ENCODE measurements around the gene CSF1. TPM values are rescaled to one million over a fixed set of nuclear protein-coding genes. Genes with fewer than 3 reads are reported as not detected.

Gene CSF1
- total and polyA plus RNA-seq, 12 donors, result 3.8 to 295 (median 88.5) TPM

DNA sequence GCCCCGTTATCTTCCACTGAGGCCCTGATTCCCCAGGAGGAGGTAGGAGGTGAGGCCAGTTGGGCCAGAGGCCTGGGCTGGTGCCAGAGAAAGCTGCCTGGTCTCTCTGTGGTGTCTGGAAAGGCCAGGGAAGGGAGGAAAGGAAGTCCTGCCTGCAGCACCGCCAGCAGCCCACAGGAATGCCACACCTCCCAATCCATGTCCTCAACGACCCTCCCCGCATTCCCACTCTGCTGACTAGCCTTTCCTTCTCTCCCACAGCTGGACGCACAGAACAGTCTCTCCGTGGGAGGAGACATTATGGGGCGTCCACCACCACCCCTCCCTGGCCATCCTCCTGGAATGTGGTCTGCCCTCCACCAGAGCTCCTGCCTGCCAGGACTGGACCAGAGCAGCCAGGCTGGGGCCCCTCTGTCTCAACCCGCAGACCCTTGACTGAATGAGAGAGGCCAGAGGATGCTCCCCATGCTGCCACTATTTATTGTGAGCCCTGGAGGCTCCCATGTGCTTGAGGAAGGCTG is 18.0 kb downstream of the CSF1 start:
- TF ChIP-seq POLR2A (IDR thresholded peaks at IDR 0.05), result no peak
- TF ChIP-seq, protein P1, sequence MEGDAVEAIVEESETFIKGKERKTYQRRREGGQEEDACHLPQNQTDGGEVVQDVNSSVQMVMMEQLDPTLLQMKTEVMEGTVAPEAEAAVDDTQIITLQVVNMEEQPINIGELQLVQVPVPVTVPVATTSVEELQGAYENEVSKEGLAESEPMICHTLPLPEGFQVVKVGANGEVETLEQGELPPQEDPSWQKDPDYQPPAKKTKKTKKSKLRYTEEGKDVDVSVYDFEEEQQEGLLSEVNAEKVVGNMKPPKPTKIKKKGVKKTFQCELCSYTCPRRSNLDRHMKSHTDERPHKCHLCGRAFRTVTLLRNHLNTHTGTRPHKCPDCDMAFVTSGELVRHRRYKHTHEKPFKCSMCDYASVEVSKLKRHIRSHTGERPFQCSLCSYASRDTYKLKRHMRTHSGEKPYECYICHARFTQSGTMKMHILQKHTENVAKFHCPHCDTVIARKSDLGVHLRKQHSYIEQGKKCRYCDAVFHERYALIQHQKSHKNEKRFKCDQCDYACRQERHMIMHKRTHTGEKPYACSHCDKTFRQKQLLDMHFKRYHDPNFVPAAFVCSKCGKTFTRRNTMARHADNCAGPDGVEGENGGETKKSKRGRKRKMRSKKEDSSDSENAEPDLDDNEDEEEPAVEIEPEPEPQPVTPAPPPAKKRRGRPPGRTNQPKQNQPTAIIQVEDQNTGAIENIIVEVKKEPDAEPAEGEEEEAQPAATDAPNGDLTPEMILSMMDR (IDR thresholded peaks at IDR 0.05), result no peak
- no peaks in the 10 kb centered on the region for H3K9me3 ChIP-seq (replicated peaks in 1 of 3)
- intact Hi-C loops (cut with DNase I), result loop anchor here in 1 of 2 donors (5.0 kb wide), 1 partner anchor 54 kb away; the partner anchor contains the start of gene AHCYL1
- H3K4me3 ChIP-seq, result no peak overlapping the region
- WGBS, 4 donors, result 42 to 69% (median 63%) methylated on average over 7 to 8 of the region's 8 CpGs
- DNase-seq, result peak in 5 of 7 donors; percentile 54 to 73 (median 63)
- H3K27me3 ChIP-seq, result no peaks in the 10 kb centered on the region
- H3K36me3 ChIP-seq (replicated peaks in 1 of 2), result peaks cover 0 to 60% of the 10 kb centered on the region in 2 donors
- H3K4me1 ChIP-seq (replicated peaks in 1 of 2), result peaks cover 13 to 58% of the 10 kb centered on the region in 2 donors
- H3K27ac ChIP-seq, result peak overlapping the region in 4 of 5 donors; percentile 31 to 87 (median 68)

DNA sequence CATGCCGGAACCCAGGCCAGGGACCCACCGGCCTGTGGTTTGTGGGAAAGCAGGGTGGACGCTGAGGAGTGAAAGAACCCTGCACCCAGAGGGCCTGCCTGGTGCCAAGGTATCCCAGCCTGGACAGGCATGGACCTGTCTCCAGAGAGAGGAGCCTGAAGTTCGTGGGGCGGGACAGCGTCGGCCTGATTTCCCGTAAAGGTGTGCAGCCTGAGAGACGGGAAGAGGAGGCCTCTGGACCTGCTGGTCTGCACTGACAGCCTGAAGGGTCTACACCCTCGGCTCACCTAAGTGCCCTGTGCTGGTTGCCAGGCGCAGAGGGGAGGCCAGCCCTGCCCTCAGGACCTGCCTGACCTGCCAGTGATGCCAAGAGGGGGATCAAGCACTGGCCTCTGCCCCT is 18.5 kb downstream of the CSF1 start:
- 82 to 91% (median 83%) methylated on average over 2 to 11 of the region's 11 CpGs for WGBS, 4 donors
- Histone ChIP-seq H3K36me3 (replicated peaks in 1 of 2) (peaks cover 0 to 54% of the 10 kb centered on the region in 2 donors), H3K9me3 (replicated peaks in 1 of 3) (no peaks in the 10 kb centered on the region), H3K27ac (peak overlapping the region in 3 of 5 donors; percentile 56 to 87 (median 80)), H3K4me1 (replicated peaks in 1 of 2) (peaks cover 13 to 63% of the 10 kb centered on the region in 2 donors), H3K27me3 (no peaks in the 10 kb centered on the region), H3K4me3 (no peak overlapping the region)
- intact Hi-C loops (cut with DNase I), result loop anchor here in 1 of 2 donors (5.0 kb wide), 1 partner anchor 53 kb away; the partner anchor contains the start of gene AHCYL1
- TF ChIP-seq POLR2A (IDR thresholded peaks at IDR 0.05), result no peak
- TF ChIP-seq, protein P1 (IDR thresholded peaks at IDR 0.05), result no peak
- peak in 1 of 7 donors; percentile 51 for DNase-seq

DNA sequence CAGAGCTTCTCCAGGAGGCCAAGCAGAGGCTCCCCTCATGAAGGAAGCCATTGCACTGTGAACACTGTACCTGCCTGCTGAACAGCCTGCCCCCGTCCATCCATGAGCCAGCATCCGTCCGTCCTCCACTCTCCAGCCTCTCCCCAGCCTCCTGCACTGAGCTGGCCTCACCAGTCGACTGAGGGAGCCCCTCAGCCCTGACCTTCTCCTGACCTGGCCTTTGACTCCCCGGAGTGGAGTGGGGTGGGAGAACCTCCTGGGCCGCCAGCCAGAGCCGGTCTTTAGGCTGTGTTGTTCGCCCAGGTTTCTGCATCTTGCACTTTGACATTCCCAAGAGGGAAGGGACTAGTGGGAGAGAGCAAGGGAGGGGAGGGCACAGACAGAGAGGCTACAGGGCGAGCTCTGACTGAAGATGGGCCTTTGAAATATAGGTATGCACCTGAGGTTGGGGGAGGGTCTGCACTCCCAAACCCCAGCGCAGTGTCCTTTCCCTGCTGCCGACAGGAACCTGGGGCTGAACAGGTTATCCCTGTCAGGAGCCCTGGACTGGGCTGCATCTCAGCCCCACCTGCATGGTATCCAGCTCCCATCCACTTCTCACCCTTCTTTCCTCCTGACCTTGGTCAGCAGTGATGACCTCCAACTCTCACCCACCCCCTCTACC is 19.1 kb downstream of the CSF1 start:
- TF ChIP-seq, protein P1 (IDR thresholded peaks at IDR 0.05), result no peak
- TF ChIP-seq POLR2A (IDR thresholded peaks at IDR 0.05), result no peak
- Histone ChIP-seq H3K27ac (peak overlapping the region in 3 of 5 donors; percentile 42 to 87 (median 66)), H3K4me3 (no peak overlapping the region), H3K36me3 (replicated peaks in 1 of 2) (peaks cover 0 to 49% of the 10 kb centered on the region in 2 donors), H3K27me3 (no peaks in the 10 kb centered on the region), H3K9me3 (replicated peaks in 1 of 3) (no peaks in the 10 kb centered on the region), H3K4me1 (replicated peaks in 1 of 2) (peaks cover 13 to 65% of the 10 kb centered on the region in 2 donors)
- DNase-seq, result peak in 1 of 7 donors; percentile 49
- 67 to 100% (median 80%) methylated on average over 1 to 11 of the region's 11 CpGs for WGBS, 4 donors
- intact Hi-C loops (cut with DNase I), result loop anchor here in 1 of 2 donors (5.0 kb wide), 1 partner anchor 53 kb away; the partner anchor contains the start of gene AHCYL1

DNA sequence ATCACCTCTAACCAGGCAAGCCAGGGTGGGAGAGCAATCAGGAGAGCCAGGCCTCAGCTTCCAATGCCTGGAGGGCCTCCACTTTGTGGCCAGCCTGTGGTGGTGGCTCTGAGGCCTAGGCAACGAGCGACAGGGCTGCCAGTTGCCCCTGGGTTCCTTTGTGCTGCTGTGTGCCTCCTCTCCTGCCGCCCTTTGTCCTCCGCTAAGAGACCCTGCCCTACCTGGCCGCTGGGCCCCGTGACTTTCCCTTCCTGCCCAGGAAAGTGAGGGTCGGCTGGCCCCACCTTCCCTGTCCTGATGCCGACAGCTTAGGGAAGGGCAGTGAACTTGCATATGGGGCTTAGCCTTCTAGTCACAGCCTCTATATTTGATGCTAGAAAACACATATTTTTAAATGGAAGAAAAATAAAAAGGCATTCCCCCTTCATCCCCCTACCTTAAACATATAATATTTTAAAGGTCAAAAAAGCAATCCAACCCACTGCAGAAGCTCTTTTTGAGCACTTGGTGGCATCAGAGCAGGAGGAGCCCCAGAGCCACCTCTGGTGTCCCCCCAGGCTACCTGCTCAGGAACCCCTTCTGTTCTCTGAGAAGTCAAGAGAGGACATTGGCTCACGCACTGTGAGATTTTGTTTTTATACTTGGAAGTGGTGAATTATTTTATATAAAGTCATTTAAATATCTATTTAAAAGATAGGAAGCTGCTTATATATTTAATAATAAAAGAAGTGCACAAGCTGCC is 19.8 kb downstream of the CSF1 start:
- no peaks in the 10 kb centered on the region for H3K27me3 ChIP-seq
- H3K9me3 ChIP-seq (replicated peaks in 1 of 3), result no peaks in the 10 kb centered on the region
- peak overlapping the region in 4 of 5 donors; percentile 25 to 87 (median 54) for H3K27ac ChIP-seq
- TF ChIP-seq POLR2A (IDR thresholded peaks at IDR 0.05), result no peak
- TF ChIP-seq, protein P1 (IDR thresholded peaks at IDR 0.05), result no peak
- no peak overlapping the region for H3K4me3 ChIP-seq
- H3K4me1 ChIP-seq (replicated peaks in 1 of 2), result peaks cover 13 to 60% of the 10 kb centered on the region in 2 donors
- DNase-seq, result peak in 1 of 7 donors; percentile 50
- WGBS, 4 donors, result 78 to 88% (median 83%) methylated on average over 5 to 9 of the region's 9 CpGs
- H3K36me3 ChIP-seq (replicated peaks in 1 of 2), result peaks cover 0 to 42% of the 10 kb centered on the region in 2 donors
- intact Hi-C loops (cut with DNase I), result no loop called here
